Right ventricle myocardium superior (tissue), 1 donor: ENCODE measurements around the gene PPP1R3C. TPM values are rescaled to one million over a fixed set of nuclear protein-coding genes. Genes with fewer than 3 reads are reported as not detected.

Source experiments
- ATAC-seq: fragments of 200-7000 bp; cut with Tn5 transposase; one replicate; pipeline ENCODE4 v1.9.1; 2020; ENCODE audit warnings: mild to moderate bottlenecking; ENCODE audit not compliant: poor library complexity
- DNase-seq: peaks from one replicate; pipeline ENCODE4 v3.0.0-alpha.2; 2020
- intact Hi-C: fragments of 100-400 bp; cut with DNase I; formaldehyde crosslinking; loops from one replicate; pipeline ENCODE4 v1.11.2; 2022
- long read RNA-seq: library from polyadenylated mRNA; unstranded; transcript quantifications from one replicate; pipeline ENCODE4 v2.0.0, GENCODE V29; 2021
- total RNA-seq: library from RNA; stranded (reverse); fragmentation: NEBNext Ultra II Directional; extraction: Animal tissue kit (Norgen Biotek cat#: 25700); gene quantifications from one replicate; pipeline ENCODE4 v1.2.1, GENCODE V29; 2021
- donor health status: DM: no; HTN: yes; CAD: no; lungs with severe emphysema.

Gene PPP1R3C
- 135 TPM for total RNA-seq
- long read RNA-seq, transcript PPP1R3C-201 (2 exons, 2,524 nt): major isoform, 284 of 331 reads
- long read RNA-seq, partial matches to known transcripts: 0 of 331 reads
- long read RNA-seq, other reads (novel, unspliced or antisense): 47 of 331 reads

DNA sequence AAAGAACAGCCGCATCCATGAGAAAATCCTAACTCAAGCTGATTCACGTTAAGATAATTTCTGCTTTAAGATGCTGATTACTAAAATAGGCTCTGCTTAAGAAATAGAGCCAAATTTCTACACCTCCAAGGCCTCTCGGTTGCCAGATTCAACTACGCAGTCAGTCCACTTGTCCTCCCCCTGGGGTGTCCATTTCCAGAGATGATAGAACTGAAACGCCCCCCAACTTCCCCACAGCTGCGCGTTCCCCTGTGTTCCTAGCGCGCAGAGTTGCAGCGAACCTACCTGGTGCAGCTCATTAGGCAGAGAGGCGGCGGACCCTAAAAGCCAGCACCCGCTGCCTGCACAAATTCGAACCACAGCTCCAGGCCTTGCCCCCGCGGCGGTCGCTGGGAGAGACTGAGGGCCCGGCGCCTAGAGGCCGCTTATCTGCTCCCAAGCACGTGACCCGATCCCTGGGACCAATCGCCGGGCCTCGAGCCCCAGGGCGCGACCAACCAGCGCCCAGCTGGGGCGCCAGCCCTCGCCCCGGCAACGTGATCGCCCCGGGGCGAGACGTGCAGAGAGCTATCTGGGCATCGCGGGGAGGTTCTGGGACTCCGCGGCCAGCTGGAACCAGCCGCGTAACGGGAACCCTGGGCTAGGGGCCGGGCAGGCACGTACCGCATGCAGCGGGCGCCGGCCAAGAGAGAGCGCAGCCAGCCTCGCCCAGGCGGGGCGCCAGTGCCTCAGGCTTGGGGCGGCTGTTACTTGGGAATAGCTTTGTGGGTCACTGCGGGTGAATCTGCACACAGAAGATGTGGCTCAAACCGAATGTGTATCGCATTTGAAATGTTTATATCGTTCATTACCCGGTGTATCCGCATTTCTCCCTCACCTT, at the start of gene PPP1R3C:
Gene PPP1R3C (minus strand): TSS at position 401 of the 880 bp plus-strand sequence. CDS start 102 bp downstream, at position 299.
- intact Hi-C loops: no loop called here
- DNase-seq: peak; percentile 95
- ATAC-seq: peak; percentile 95

DNA sequence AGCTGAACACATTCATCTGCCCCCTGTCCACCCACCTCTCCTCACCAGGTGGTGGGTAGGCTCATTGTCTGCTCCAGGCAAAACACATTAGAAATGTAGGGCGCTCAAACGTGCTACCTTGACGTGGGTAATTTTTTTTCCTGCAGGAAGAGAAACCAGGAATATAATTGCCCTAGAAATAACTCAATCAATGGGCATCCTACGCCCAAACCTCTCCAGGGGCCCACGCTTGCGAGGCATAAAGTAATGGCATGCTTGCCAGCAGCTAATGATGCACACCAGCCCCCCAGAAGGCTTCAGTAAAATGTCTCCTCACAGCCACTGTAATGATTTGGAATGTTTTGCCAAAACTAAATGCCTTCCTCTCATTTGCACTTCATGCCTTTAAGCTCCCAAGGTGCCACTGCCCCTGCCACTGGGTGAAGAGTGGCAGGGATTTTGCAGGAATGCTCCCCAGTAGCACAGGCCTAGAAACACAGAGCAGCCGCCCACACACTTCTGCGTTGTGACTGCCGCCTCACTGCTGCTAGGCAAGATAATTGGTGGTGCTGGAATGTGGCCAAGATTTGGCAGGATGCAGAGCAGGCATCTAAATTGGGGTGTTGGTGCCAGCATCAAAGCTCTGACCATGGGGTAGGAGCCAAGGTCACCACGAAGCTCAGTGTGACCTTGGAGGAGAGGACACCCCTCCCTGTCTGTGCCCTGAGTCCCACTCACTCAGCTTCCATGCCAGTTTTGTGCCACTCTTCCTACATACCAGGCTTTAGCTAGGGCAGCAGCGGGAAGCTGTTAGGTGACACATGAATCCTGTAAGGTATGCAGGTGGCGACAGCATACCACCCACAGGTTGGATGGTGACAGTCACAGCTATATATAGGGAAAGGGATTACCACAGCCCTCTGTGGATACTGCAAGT, 48.7 kb upstream of the PPP1R3C start:
- DNase-seq (peak; percentile 48), ATAC-seq (peak; percentile 85)
- intact Hi-C loops: no loop called here

GRCh38 chr10:91680487-91680886, 47.6 kb upstream of the PPP1R3C start:
- DNase-seq: no peak
- no peak for ATAC-seq
- intact Hi-C loops: no loop called here

DNA sequence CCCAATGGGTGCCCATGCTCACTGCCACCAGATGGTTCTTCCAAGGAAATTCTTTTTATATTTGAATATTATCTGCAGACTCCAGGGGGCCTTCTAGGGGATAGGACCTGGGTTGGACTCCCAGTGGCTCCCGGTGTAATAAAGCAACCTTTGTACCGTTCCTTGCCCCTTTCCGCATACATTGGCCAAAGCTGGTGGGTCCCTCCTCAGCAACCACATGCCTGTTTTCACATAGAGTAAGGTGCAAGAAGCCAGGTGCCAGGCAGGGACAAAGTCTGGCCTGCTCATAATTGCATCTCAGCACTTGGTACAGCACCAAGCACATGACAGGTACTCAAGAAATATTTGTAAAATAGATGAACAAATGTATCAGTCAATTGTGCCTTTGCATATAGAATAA, 46.4 kb upstream of the PPP1R3C start:
- no peak for DNase-seq
- intact Hi-C loops: no loop called here
- ATAC-seq: no peak

DNA sequence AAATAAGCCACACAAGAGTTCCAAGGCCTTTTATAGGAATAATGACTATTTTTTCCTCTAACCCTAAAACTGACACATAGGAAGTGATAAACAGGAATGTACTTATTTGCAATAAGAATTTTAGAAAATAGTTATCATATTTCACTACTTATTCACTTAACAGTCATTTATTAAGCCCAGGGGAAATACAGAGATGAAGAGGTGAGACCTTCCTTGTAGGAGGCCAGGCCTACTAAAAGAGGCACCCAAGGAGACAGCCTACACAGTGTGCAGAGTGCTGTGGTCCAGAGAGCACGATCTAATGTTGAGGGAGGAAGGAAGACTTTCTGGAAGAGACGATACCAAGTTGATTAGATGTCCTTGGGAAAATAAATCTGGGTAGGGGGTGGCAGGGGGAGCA, 45.0 kb upstream of the PPP1R3C start:
- intact Hi-C loops: no loop called here
- ATAC-seq (no peak), DNase-seq (no peak)

DNA sequence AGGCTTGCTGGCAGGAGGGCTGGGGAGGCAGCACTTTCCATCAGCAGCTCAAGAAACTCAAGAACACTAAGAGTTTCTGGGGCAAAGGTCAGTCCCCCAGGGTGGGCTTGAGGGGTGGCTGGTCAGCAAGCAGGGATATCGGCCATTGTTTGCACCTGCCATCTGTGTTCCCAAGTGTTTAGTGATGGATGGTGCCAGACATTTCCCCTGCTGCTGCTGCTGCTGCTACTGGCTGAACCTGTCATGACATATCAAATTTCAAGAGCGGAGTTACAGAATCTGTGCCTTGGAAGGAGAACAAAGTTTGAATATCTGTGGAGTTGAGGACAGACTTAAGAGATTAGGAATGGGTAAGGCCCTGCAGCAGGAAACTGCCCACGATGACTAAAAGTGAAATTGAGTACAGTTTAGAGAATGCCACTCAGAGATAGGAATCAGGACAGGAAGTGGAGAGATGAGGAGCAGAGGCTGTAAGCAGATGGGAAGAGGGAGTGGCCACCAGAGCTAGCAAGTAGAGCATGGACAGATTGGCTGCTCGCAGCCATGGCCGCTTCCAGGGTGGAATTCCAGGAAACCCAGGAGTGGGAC, 39.2 kb upstream of the PPP1R3C start:
- ATAC-seq (no peak), DNase-seq (no peak)
- intact Hi-C loops: no loop called here

- intact Hi-C loops: no loop called here
- ATAC-seq (no peak), DNase-seq (no peak)
Observed at GRCh38 chr10:91668913-91669312, 36.0 kb upstream of the PPP1R3C start.

- intact Hi-C loops: no loop called here
- DNase-seq: no peak
- no peak for ATAC-seq
Observed at GRCh38 chr10:91665842-91666241, 33.0 kb upstream of the PPP1R3C start.

DNA sequence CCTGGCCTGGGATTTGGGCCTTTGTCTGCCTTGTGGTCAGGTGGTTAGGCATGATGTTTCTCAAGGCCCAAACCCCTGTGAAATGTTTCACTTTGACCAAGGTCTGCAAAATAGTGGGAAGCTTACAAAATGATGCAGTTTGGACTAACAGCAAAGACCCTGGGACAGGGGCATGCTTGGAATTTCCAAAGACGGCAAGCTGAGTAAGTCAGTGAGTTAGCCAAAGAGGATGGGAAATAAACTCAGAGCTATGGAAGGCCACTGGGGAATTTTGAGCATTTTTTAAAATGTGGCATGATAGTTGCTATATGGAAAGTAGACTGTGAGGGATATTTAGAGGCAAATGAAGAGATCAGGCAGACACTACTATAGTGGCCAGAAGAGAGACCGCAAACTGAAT, 31.6 kb upstream of the PPP1R3C start:
- DNase-seq (no peak), ATAC-seq (no peak)
- intact Hi-C loops: no loop called here

DNA sequence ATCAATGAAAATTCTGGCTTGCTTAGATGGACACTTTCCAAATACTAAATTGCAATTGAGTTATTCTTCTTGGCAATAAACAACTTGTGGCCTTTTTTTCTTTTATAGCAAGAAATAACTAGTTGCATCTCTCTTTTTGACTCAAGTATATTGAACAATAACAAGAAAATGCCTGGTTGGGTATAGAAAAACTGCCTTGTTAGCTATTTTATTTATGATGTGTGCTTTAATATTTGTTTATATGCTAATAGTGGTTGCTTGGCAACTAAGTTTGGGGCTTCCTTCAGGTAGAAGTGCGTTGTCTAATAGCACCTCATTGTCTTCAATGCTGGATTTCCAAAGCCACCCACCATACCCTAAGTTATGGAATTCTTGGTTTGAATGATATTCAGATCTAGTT, 30.1 kb upstream of the PPP1R3C start:
- intact Hi-C loops: no loop called here
- no peak for ATAC-seq
- no peak for DNase-seq

DNA sequence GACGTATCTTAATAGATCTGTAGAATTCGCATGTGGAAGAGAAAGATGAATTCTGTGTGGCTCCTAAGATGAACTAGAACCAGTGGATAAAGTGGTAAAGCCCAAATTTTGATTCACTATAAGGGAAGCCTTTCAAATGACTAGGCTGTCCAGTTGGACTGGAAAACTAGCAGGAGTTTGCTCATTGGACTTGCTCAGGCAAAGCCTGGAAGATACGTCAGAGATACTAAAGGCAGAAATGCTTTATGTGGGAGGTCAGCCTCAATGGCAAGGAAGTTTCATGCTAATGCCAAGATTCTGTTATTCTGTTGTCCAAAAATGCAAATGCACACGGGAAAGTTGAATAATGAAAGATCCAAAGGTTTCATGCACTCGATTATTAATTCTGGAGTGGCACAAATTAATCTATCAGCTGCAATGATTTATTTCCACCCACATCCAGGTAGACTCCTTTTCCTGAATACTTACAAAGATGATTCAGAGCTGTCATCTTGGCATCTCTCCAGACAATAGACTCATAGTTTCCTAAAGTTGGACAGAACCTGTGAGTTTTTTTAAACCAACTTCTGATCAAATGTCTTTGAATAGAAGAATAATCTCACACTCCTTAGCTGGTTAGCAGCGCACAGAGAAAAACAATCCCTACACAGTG, 20.5 kb upstream of the PPP1R3C start:
- DNase-seq (no peak), ATAC-seq (no peak)
- intact Hi-C loops: no loop called here

DNA sequence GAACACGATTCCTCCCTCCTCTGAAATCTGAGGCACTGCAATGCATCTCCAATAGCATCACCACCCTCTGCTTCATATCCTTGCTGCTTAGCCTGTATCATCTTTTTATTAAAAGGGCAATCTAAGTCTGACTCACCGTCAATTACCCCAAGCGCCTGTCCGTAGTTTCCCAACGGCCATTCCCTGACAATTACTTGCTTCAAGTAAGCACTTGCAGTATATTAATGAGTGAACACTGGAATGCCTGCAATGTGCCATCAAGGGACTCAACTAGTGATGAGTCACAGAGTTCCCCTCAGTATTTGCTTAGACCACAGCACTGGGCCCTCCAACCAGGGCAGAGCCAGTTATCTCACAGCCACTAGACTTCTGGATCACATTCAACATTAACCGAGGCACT, 19.5 kb upstream of the PPP1R3C start:
- peak; percentile 80 for ATAC-seq
- intact Hi-C loops: no loop called here
- no peak for DNase-seq

- DNase-seq (no peak), ATAC-seq (no peak)
- intact Hi-C loops: no loop called here
Observed at GRCh38 chr10:91643700-91644099, 10.8 kb upstream of the PPP1R3C start.

- intact Hi-C loops: no loop called here
- ATAC-seq: no peak
Observed at GRCh38 chr10:91642831-91643692, 10.2 kb upstream of the PPP1R3C start.

DNA sequence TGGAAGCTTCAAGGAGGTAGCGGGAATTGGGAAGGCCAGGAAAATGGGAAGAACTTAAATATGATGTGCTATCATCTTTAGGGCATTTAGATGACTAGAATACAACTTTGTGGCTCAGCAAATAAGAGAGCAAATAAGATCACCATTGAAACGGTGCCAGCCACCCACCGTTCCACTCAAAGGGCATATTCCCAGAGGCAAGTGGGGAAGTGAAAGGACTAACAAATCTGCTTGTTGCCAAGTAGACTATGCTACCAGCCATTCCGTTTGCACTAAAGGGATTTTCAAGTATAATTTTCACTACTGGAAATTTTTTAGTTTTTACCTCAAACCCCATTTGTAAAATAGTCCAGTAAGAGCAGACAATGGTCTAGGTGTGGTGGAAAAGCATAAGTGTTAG, 4.0 kb upstream of the PPP1R3C start:
- ATAC-seq: no peak
- intact Hi-C loops: no loop called here

More at GRCh38 chr10:91642831-91643692, 10.2 kb upstream of the PPP1R3C start:
- DNase-seq: no peak

GRCh38 chr10:91635401-91636400, 2.8 kb upstream of the PPP1R3C start:
- ATAC-seq (peak; percentile 43), DNase-seq (no peak)
- intact Hi-C loops: loop anchor here (1.0 to 2.0 kb wide), 2 partner anchors 83 to 143 kb away; no protein-coding TSS in a partner anchor

More for the DNA sequence above, 4.0 kb upstream of the PPP1R3C start:
- DNase-seq: no peak
